GM21717 (cell line): ENCODE measurements around the gene VEGFD.
"Not testable (repeated sequence)": the region's sequence is repeated elsewhere in the genome, so short reads cannot be mapped to it uniquely, and the experiment has no call there.

ENCODE experiments used
- ATAC-seq: cut with Tn5 transposase; IDR thresholded peaks from one replicate; pipeline ENCODE4 v1.9.1; 2021; ENCODE audit warnings: mild to moderate bottlenecking, moderate library complexity; ENCODE audit not compliant: unreplicated experiment

Gene VEGFD

GRCh38 chrX:15314472-15314871, 69.7 kb downstream of the VEGFD start:
- no peak for ATAC-seq

GRCh38 chrX:15311119-15311518, 73.1 kb downstream of the VEGFD start:
- ATAC-seq, result no peak

- ATAC-seq, result no peak
Measured at GRCh38 chrX:15310117-15310516, 74.1 kb downstream of the VEGFD start.

- not testable (repeated sequence) for ATAC-seq
Measured at GRCh38 chrX:15305899-15306298, 78.3 kb downstream of the VEGFD start.

GRCh38 chrX:15301924-15302323, 82.3 kb downstream of the VEGFD start:
- no peak for ATAC-seq

- no peak for ATAC-seq
Measured at GRCh38 chrX:15299941-15300851, 84.0 kb downstream of the VEGFD start.

- no peak for ATAC-seq
Measured at GRCh38 chrX:15298780-15299179, 85.4 kb downstream of the VEGFD start.

- ATAC-seq, result no peak
Measured at GRCh38 chrX:15298201-15298600, 86.0 kb downstream of the VEGFD start.
